ENCODE measurements around the gene NRP2.

- TF ChIP-seq CTCF (conservative IDR thresholded peaks at IDR 0.05; ENCODE audit: low read depth, low read length) (no peak), EZH2 (IDR thresholded peaks at IDR 0.05; ENCODE audit: low read length, unreplicated experiment) (no peak), EZH2phosphoT487 (IDR thresholded peaks at IDR 0.05; ENCODE audit: borderline replicate concordance, low read length) (no peak)
These were observed 154.3 kb downstream of the NRP2 start for GRCh38 chr2:205836477-205837221.
